A549 (cell line): ENCODE results near the gene PLAC8L1.

Source experiments
- CBX8 ChIP-seq: fragments of 200-600 bp; sonication (generic); IDR thresholded peaks from 2 replicates; pipeline ENCODE4 v1.6.1; 2016
- CEBPB ChIP-seq, 2 experiments: fragments of >200 bp in 1 of 2; sonication (Bioruptor Twin) in 1 of 2; formaldehyde crosslinking in 1 of 2; IDR thresholded peaks; 2 replicates each; pipeline ENCODE4 v1.6.1; 2012 to 2016
- CHD2 ChIP-seq: fragments of 150-350 bp; IDR thresholded peaks from 2 replicates; pipeline ENCODE4 v1.6.1; 2014; ENCODE audit warnings: low read length; ENCODE audit not compliant: partially characterized antibody
- CTCF ChIP-seq: fragments of >200 bp; sonication (Bioruptor Twin); formaldehyde crosslinking; IDR thresholded peaks from 3 replicates; pipeline ENCODE4 v1.5.1; 2016
- EP300 ChIP-seq, 2 experiments: fragments of >200 bp; sonication (Bioruptor Twin); formaldehyde crosslinking; IDR thresholded peaks; 2 replicates in 1 of 2; 3 replicates in 1 of 2; pipeline ENCODE4 v1.6.1; 2016 to 2017
- JUN ChIP-seq, 2 experiments: fragments of >200 bp; sonication (Bioruptor Twin); formaldehyde crosslinking; IDR thresholded peaks; 2 replicates in 1 of 2; 3 replicates in 1 of 2; pipeline ENCODE4 v1.6.1; 2016 to 2017
- JUNB ChIP-seq: fragments of >200 bp; sonication (Bioruptor Twin); formaldehyde crosslinking; IDR thresholded peaks from 2 replicates; pipeline ENCODE4 v1.6.1; 2016
- MAFK ChIP-seq: fragments of 450-650 bp; IDR thresholded peaks from 2 replicates; pipeline ENCODE4 v1.6.1; 2014; ENCODE audit not compliant: partially characterized antibody
- NFE2L2 ChIP-seq: fragments of 150-350 bp; conservative IDR thresholded peaks from 2 replicates; pipeline ENCODE4 v1.6.1; 2014; ENCODE audit warnings: low read length
- POLR2A ChIP-seq: IDR thresholded peaks from 2 replicates; pipeline ENCODE4 v1.6.1; 2012; ENCODE audit warnings: mild to moderate bottlenecking, low read length
- RAD21 ChIP-seq, 2 experiments: fragments of >200 bp in 1 of 2; sonication (Bioruptor Twin) in 1 of 2; formaldehyde crosslinking in 1 of 2; IDR thresholded peaks in 1 of 2; conservative IDR thresholded peaks in 1 of 2; 2 replicates in 1 of 2; 3 replicates in 1 of 2; pipeline ENCODE4 v1.6.1; 2012 to 2018; ENCODE audit warnings: inconsistent platforms in 1 of 2
- RFX5 ChIP-seq: fragments of 450-650 bp; IDR thresholded peaks from 2 replicates; pipeline ENCODE4 v1.7.1; 2014; ENCODE audit warnings: antibody characterized with exemption, mild to moderate bottlenecking, moderate library complexity
- USF2 ChIP-seq: fragments of 450-650 bp; IDR thresholded peaks from 2 replicates; pipeline ENCODE4 v1.6.1; 2014; ENCODE audit warnings: antibody characterized with exemption
- ZNF302 ChIP-seq: fragments of 250-450 bp; sonication (Bioruptor Pico); IDR thresholded peaks from 2 replicates; pipeline ENCODE4 v1.9.0; 2021; ENCODE audit warnings: inconsistent platforms, mild to moderate bottlenecking, moderate library complexity

DNA sequence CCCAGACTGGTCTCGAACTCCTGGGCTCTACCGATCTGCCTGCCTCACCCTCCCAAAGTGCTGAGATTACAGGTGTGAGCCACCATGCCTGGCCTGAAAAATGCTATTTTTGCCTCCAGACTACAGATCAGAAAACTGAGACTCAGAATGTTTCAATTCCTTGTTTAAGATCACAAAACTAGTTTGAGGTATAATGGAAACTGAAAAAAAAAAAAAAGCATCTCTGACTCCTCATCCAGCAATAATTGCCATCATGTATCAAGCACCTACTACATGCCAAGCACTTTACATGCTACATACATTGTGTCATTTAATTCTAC is 35.6 kb downstream of the PLAC8L1 start:
- TF ChIP-seq RFX5 (no peak), CTCF (no peak), JUN (IDR thresholded peaks at IDR 0.05) (no peak), CBX8 (no peak), MAFK (no peak), USF2 (no peak), POLR2A (no peak), EP300 (IDR thresholded peaks at IDR 0.05) (no peak), NFE2L2 (no peak), ZNF302 (CRISPR knock-in tag) (no peak), RAD21 (conservative IDR thresholded peaks at IDR 0.05 in 1 of 2, IDR thresholded peaks at IDR 0.05 in 1 of 2) (no peak), CHD2 (no peak), JUNB (no peak), CEBPB (IDR thresholded peaks at IDR 0.05) (no peak)
